OCI-LY1 (cell line): ENCODE measurements around the gene LILRB4.

Experiments
- H2AFZ ChIP-seq: fragments of 200-600 bp; sonication (generic), shearing (Covaris generic); 2 replicates; pipeline ENCODE4 v1.6.0; 2014; ENCODE audit warnings: antibody characterized with exemption, mild to moderate bottlenecking, low read length
- H3F3A ChIP-seq: fragments of 200-600 bp; sonication (generic), shearing (Covaris generic); 2 replicates; pipeline ENCODE4 v1.6.0; 2014; ENCODE audit warnings: mild to moderate bottlenecking, antibody characterized with exemption, low read length, moderate library complexity; ENCODE audit not compliant: insufficient read depth
- H3K27ac ChIP-seq: fragments of 200-600 bp; sonication (generic); 2 replicates; pipeline ENCODE4 v1.5.1; 2014; ENCODE audit warnings: low read length, mixed run types, mild to moderate bottlenecking, low read depth; ENCODE audit not compliant: poor library complexity, severe bottlenecking
- H3K27me3 ChIP-seq: fragments of 200-600 bp; sonication (generic); 2 replicates; pipeline ENCODE4 v1.6.0; 2014; ENCODE audit warnings: antibody characterized with exemption, mild to moderate bottlenecking, low read length, moderate library complexity; ENCODE audit not compliant: insufficient read depth
- H3K36me3 ChIP-seq: fragments of 200-600 bp; sonication (generic); 2 replicates; pipeline ENCODE4 v1.6.1; 2014; ENCODE audit warnings: mild to moderate bottlenecking, antibody characterized with exemption, low read length, moderate library complexity, mixed read lengths; ENCODE audit not compliant: insufficient read depth
- H3K4me1 ChIP-seq: fragments of 200-600 bp; sonication (generic); 2 replicates; pipeline ENCODE4 v1.5.1; 2014; ENCODE audit warnings: mild to moderate bottlenecking, low read length, moderate library complexity; ENCODE audit not compliant: insufficient read depth, severe bottlenecking
- H3K4me2 ChIP-seq: fragments of 200-600 bp; sonication (generic), shearing (Covaris generic); 2 replicates; pipeline ENCODE4 v1.6.1; 2014; ENCODE audit warnings: low read length
- H3K4me3 ChIP-seq: fragments of 200-600 bp; sonication (generic); 2 replicates; pipeline ENCODE4 v1.5.1; 2014; ENCODE audit warnings: low read length, low read depth, mild to moderate bottlenecking, mixed read lengths; ENCODE audit not compliant: poor library complexity, severe bottlenecking
- H3K79me2 ChIP-seq: fragments of 200-600 bp; shearing (Covaris generic); 2 replicates; pipeline ENCODE4 v1.6.1; 2016; ENCODE audit warnings: mixed run types, low read length, mixed read lengths; ENCODE audit not compliant: insufficient read depth
- H3K9ac ChIP-seq: fragments of 200-600 bp; sonication (generic), shearing (Covaris generic); 2 replicates; pipeline ENCODE4 v1.6.1; 2014; ENCODE audit warnings: mild to moderate bottlenecking, low read length, mixed read lengths
- H3K9me2 ChIP-seq: fragments of 200-600 bp; sonication (generic), shearing (Covaris generic); 2 replicates; pipeline ENCODE4 v1.6.1; 2014; ENCODE audit warnings: low read depth, mild to moderate bottlenecking, low read length, mixed read lengths
- H3K9me3 ChIP-seq: fragments of 200-600 bp; shearing (Covaris generic); 2 replicates; pipeline ENCODE4 v1.6.1; 2014; ENCODE audit warnings: low read length, mixed read lengths
- H4K20me1 ChIP-seq: fragments of 200-600 bp; sonication (generic), shearing (Covaris generic); 2 replicates; pipeline ENCODE4 v1.6.0; 2016; ENCODE audit warnings: mild to moderate bottlenecking, low read length; ENCODE audit not compliant: insufficient read depth
- EZH2 ChIP-seq: fragments of 200-600 bp; sonication (generic), shearing (Covaris generic); IDR thresholded peaks from 2 replicates; pipeline ENCODE4 v1.8.0; 2017; ENCODE audit warnings: borderline replicate concordance, mixed run types, mild to moderate bottlenecking, antibody characterized with exemption, low read length, moderate library complexity, mixed read lengths
- TF ChIP-seq, protein P1 (sequence below): fragments of 200-600 bp; sonication (generic), shearing (Covaris generic); IDR thresholded peaks from 2 replicates; pipeline ENCODE4 v1.5.1; 2017; ENCODE audit warnings: mild to moderate bottlenecking, antibody characterized with exemption, low read length, moderate library complexity, mixed read lengths

The LILRB4 gene

DNA sequence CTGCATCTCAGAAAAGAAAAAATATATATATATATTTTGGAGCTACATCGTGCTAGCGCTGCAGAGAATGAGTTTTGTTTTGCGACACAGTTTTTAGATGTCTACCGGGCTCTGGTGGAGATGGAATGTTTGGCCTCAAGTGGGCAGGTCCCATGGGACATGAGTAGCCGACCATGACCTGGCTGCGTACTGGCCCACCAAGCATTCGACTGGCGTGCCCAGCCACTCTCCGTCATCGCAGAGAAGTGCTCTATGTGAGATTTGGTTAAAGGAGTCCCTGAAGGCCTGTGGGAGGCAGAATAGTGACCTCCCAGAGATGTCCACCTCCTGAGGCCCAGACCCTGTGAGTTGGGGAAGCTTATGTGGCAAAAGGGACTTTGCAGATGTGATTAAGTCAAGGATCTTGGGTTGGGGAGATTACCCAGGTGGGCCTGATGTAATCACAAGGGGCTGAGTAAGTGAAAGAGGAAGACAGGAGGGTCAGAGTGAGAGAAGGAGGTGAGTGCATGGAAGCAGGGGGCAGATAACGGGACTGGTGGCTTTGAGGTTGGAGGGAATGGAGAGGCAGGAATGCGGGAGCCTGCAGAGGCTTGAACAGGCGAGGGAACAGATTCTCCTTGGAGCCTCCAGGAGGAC, 821 bp upstream of the LILRB4 start:
- H3K9ac ChIP-seq, result no peak overlapping the region
- no peaks in the 10 kb centered on the region for H3K27me3 ChIP-seq
- H3K4me2 ChIP-seq, result no peak overlapping the region

DNA sequence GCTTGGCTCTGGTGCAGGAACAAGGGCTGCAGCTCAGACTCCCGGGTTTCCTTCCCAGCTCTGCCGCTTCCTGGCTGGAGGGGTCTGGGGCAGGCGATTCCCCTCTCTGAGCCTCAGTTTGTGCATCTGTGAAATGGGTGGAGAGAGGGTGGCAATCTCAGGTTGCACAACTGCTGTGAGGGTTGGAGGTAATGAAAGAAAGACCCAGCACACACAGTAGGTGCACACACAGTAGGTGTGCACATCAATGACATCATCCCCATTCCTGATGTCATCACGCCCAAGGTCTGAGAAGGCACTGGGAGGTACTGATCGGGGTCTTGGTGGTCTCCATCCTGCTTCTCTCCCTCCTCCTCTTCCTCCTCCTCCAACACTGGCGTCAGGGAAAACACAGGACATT, 2.7 kb downstream of the LILRB4 start:
- H3K4me1 ChIP-seq, result no peaks in the 10 kb centered on the region
- H3K9me2 ChIP-seq, result no peaks in the 10 kb centered on the region
- H3K27me3 ChIP-seq, result no peaks in the 10 kb centered on the region; the same call in 1 of the 2 replicates
- H2AFZ ChIP-seq, result no peak overlapping the region
- H4K20me1 ChIP-seq, result no peaks in the 10 kb centered on the region
- no peak overlapping the region for H3K27ac ChIP-seq
- no peaks in the 10 kb centered on the region for H3K36me3 ChIP-seq
- TF ChIP-seq, protein P1, sequence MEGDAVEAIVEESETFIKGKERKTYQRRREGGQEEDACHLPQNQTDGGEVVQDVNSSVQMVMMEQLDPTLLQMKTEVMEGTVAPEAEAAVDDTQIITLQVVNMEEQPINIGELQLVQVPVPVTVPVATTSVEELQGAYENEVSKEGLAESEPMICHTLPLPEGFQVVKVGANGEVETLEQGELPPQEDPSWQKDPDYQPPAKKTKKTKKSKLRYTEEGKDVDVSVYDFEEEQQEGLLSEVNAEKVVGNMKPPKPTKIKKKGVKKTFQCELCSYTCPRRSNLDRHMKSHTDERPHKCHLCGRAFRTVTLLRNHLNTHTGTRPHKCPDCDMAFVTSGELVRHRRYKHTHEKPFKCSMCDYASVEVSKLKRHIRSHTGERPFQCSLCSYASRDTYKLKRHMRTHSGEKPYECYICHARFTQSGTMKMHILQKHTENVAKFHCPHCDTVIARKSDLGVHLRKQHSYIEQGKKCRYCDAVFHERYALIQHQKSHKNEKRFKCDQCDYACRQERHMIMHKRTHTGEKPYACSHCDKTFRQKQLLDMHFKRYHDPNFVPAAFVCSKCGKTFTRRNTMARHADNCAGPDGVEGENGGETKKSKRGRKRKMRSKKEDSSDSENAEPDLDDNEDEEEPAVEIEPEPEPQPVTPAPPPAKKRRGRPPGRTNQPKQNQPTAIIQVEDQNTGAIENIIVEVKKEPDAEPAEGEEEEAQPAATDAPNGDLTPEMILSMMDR, result no peak
- no peak for TF ChIP-seq EZH2
- H3K79me2 ChIP-seq, result no peaks in the 10 kb centered on the region
- no peak overlapping the region for H3K9ac ChIP-seq
- no peaks in the 10 kb centered on the region for H3F3A ChIP-seq
- H3K4me2 ChIP-seq, result no peak overlapping the region
- no peak overlapping the region for H3K4me3 ChIP-seq
- H3K9me3 ChIP-seq, result no peaks in the 10 kb centered on the region

More for the DNA sequence above, 821 bp upstream of the LILRB4 start:
- Histone ChIP-seq H3K4me1 (no peaks in the 10 kb centered on the region), H3K36me3 (no peaks in the 10 kb centered on the region), H3K79me2 (no peaks in the 10 kb centered on the region), H4K20me1 (no peaks in the 10 kb centered on the region), H2AFZ (no peak overlapping the region), H3K4me3 (no peak overlapping the region), H3K9me3 (no peaks in the 10 kb centered on the region), H3K9me2 (no peaks in the 10 kb centered on the region), H3K27ac (no peak overlapping the region), H3F3A (no peaks in the 10 kb centered on the region)
- no peak for TF ChIP-seq EZH2
- TF ChIP-seq, protein P1, result no peak

DNA sequence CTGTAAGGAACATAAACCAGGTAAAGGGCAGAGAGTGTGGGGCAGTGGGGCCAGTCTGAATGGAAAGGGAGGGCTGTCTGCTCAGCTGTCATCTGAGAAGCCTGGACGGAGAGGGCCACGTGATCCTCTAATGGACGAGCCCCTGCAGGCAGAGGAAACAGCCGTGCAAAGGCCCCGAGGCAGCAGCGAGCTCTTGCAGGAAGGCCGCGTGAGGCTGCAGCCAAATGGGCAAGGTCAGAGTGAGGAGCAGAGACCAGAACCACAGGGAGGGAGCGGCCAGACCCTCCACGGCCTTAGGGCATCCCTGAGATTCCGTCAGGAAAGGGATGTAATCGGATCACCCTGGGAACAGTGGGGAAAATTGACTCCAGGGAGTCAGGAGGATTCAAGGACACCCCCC, 4.4 kb downstream of the LILRB4 start:
- no peaks in the 10 kb centered on the region for H3K4me1 ChIP-seq
- H2AFZ ChIP-seq, result no peak overlapping the region
- no peaks in the 10 kb centered on the region for H3K9me3 ChIP-seq
- no peak overlapping the region for H3K9ac ChIP-seq
- no peaks in the 10 kb centered on the region for H3K79me2 ChIP-seq
- no peak overlapping the region for H3K27ac ChIP-seq
- no peaks in the 10 kb centered on the region; the same call in 1 of the 2 replicates for H3K27me3 ChIP-seq
- H3K36me3 ChIP-seq, result no peaks in the 10 kb centered on the region
- TF ChIP-seq, protein P1, result no peak
- TF ChIP-seq EZH2, result no peak
- no peaks in the 10 kb centered on the region for H3F3A ChIP-seq
- H3K9me2 ChIP-seq, result no peaks in the 10 kb centered on the region
- no peak overlapping the region for H3K4me2 ChIP-seq
- no peak overlapping the region for H3K4me3 ChIP-seq
- no peaks in the 10 kb centered on the region for H4K20me1 ChIP-seq
